Measurements from ENCODE around the gene UBTF. TPM values are rescaled to one million over a fixed set of nuclear protein-coding genes. Genes with fewer than 3 reads are reported as not detected.

The UBTF gene
- total RNA-seq, 1 donor from 2014 or later = 51.7 TPM

DNA sequence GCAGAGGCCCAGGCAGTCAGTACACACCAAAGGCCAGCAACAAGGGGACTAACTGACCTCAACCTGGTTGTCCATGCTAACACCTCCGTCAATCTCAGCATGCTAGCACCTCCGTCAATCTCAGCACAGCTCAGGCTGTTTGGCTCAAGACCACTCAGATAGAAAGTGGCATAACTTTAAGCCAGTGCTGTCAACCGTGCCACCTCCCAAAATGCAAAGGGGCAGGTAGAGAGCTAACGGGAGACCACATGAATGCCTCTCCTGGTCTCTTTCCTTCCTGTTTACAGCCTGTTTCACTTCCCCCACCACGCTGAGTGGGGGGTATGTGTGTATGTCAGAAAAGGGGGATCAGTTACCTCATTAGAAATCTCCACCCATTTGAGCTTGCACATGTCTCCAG lies 3.3 kb downstream of the UBTF start:
- Histone ChIP-seq H3K36me3 (ENCODE audit: control insufficient read depth in 3 of 3, insufficient read depth in 3 of 3, low read length in 3 of 3) (peaks cover 42 to 47% (median 46%) of the 10 kb centered on the region in 3 donors), H3K27me3 (ENCODE audit: control insufficient read depth in 3 of 3, insufficient read depth in 3 of 3, low read length in 3 of 3) (no peaks in the 10 kb centered on the region), H3K27ac (ENCODE audit: low read depth, low read length) (no peak overlapping the region), H3K9ac (ENCODE audit: low read depth in 1 of 3, low read length in 3 of 3) (peak overlapping the region in 1 of 3 donors; percentile 3), H3K9me3 (ENCODE audit: control insufficient read depth in 3 of 3, low read length in 3 of 3) (peaks cover 0 to 4% (median 0%) of the 10 kb centered on the region in 3 donors), H3K4me1 (ENCODE audit: control insufficient read depth in 3 of 3, insufficient read depth in 3 of 3, low read length in 3 of 3) (peaks cover 46 to 64% (median 50%) of the 10 kb centered on the region in 3 donors), H3K4me3 (ENCODE audit: low read length in 3 of 3) (no peak overlapping the region)

DNA sequence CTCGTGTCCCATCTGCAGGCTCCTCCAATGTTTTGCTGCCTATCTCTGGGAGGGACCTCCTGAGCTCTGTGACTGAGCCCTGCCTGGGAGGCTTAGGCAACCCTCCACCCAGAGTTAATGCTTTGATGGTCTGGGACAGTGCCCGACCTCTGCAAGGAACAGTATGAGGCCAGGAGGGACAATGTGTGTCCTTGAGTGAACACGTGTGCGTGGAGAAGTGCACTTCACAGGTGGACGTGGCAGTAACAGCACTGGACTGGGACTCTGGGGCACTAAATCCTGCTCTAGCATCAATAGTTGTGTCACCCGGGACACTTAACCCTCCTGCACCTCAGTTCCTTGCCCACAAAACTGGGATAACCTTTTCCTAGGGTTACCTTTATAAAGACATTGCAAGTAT lies 4.6 kb downstream of the UBTF start:
- Histone ChIP-seq H3K36me3 (ENCODE audit: control insufficient read depth in 3 of 3, insufficient read depth in 3 of 3, low read length in 3 of 3) (peaks cover 48 to 55% (median 51%) of the 10 kb centered on the region in 3 donors), H3K4me3 (ENCODE audit: low read length in 3 of 3) (no peak overlapping the region), H3K9me3 (ENCODE audit: control insufficient read depth in 3 of 3, low read length in 3 of 3) (peaks cover 0 to 4% (median 0%) of the 10 kb centered on the region in 3 donors), H3K27me3 (ENCODE audit: control insufficient read depth in 3 of 3, insufficient read depth in 3 of 3, low read length in 3 of 3) (no peaks in the 10 kb centered on the region), H3K27ac (ENCODE audit: low read depth, low read length) (no peak overlapping the region), H3K4me1 (ENCODE audit: control insufficient read depth in 3 of 3, insufficient read depth in 3 of 3, low read length in 3 of 3) (peaks cover 51 to 75% (median 60%) of the 10 kb centered on the region in 3 donors), H3K9ac (ENCODE audit: low read depth in 1 of 3, low read length in 3 of 3) (no peak overlapping the region)

DNA sequence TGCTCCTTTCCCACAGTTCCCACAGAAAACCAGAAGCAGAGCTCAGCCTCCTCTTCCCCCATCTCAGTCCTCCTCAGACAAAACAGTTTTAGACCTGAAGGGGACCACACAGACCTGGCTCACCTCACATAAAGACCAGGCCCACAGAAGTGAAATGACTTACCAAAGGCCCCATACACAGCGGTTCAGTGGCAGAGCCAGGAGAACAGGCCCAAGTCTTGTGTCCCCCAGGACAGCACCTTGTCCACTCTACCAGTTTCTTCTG lies 5.3 kb downstream of the UBTF start:
- peaks cover 0 to 4% (median 0%) of the 10 kb centered on the region in 3 donors for H3K9me3 ChIP-seq (ENCODE audit: control insufficient read depth in 3 of 3, low read length in 3 of 3)
- no peak overlapping the region for H3K9ac ChIP-seq (ENCODE audit: low read depth in 1 of 3, low read length in 3 of 3)
- H3K36me3 ChIP-seq (ENCODE audit: control insufficient read depth in 3 of 3, insufficient read depth in 3 of 3, low read length in 3 of 3) = peaks cover 55 to 62% (median 58%) of the 10 kb centered on the region in 3 donors
- H3K4me3 ChIP-seq (ENCODE audit: low read length in 3 of 3) = no peak overlapping the region
- no peak overlapping the region for H3K27ac ChIP-seq (ENCODE audit: low read depth, low read length)
- peaks cover 51 to 79% (median 61%) of the 10 kb centered on the region in 3 donors for H3K4me1 ChIP-seq (ENCODE audit: control insufficient read depth in 3 of 3, insufficient read depth in 3 of 3, low read length in 3 of 3)
- no peaks in the 10 kb centered on the region for H3K27me3 ChIP-seq (ENCODE audit: control insufficient read depth in 3 of 3, insufficient read depth in 3 of 3, low read length in 3 of 3)

DNA sequence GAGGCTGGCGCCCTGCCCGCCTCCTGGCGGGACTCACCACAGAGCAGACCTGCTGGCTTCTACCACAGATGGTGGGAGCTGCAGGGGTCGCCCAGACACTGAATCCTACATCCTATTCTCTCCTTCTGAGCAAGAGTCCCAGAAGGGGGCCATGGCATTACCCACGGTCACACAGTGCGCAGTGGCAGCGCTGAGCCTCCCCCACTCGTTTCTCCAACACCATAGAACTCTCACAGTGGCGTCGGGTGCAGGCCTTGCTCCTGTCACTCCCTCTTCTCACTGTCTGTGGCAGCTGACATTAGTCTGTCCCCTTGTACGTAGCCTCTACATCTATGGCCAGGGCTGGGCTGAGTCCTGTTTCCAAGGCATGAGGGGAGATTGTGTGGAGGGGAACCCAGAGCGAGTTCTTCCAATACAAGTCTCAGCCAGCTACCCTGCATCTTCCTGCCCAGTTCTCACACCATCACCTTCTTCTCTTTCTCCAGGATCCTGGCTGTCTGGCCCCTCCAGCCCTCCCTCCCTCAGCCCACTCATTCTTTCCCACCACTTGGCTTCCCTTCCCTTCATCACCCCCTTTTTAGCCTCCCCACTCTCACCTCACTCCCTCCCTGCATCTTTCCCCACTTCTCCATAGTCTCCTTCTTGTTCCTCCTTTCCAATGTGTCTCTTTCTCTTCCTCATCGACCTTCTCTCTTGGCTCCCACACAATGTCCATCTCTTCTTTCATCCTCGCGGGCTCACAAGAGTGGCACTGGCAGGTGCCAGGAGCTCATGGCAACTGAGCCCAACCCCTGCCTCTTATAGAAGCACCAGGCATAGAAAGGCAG lies 5.9 kb downstream of the UBTF start:
- Histone ChIP-seq H3K27me3 (ENCODE audit: control insufficient read depth in 3 of 3, insufficient read depth in 3 of 3, low read length in 3 of 3) (no peaks in the 10 kb centered on the region), H3K4me3 (ENCODE audit: low read length in 3 of 3) (no peak overlapping the region), H3K36me3 (ENCODE audit: control insufficient read depth in 3 of 3, insufficient read depth in 3 of 3, low read length in 3 of 3) (peaks cover 60 to 67% (median 64%) of the 10 kb centered on the region in 3 donors), H3K9me3 (ENCODE audit: control insufficient read depth in 3 of 3, low read length in 3 of 3) (peaks cover 0 to 4% (median 0%) of the 10 kb centered on the region in 3 donors), H3K27ac (ENCODE audit: low read depth, low read length) (no peak overlapping the region), H3K4me1 (ENCODE audit: control insufficient read depth in 3 of 3, insufficient read depth in 3 of 3, low read length in 3 of 3) (peaks cover 51 to 79% (median 61%) of the 10 kb centered on the region in 3 donors), H3K9ac (ENCODE audit: low read depth in 1 of 3, low read length in 3 of 3) (peak overlapping the region in 1 of 3 donors; percentile 66)

DNA sequence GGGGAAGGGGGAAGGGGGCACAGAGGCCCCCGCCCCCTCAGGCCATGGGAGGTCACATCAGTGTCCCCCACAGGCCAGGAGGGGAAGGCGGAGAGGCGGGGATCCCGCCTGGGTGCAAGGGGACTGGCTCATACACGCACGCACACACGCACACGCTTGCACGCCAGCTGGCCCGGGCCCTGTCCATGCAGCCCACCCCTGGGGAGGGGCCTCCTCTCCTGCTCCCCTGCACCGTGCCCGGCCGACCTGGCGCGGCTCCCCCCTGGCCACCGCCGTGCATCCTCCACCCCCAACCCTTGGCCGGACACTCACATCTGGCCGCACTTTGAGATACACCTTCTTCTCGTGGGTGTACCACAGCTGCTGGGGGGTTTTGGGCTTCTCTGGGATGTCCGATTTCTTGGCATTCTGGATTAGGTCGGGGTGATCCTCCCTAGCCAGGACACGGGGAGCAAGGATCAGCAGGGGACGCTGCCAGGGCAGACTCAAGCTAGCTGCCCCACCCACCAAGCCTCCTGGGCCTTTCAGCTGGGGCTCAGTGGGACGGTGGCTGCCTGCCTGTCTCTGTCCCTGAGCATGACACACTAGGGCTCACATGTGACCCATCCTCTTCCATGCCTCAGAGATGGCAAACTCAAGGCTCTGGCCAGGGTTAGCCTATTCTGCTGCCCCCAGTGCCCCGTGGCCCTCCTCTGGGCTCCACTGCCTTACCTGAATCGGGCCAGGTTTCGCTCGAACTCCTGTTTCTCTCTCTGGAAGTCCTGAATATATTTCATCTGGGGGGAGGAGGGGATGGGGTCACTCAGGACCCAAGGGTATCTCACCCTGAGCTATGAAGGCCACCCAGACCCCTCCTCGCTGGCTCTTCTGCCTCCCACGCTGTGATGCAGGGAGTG lies 6.7 kb downstream of the UBTF start:
- no peaks in the 10 kb centered on the region for H3K27me3 ChIP-seq (ENCODE audit: control insufficient read depth in 3 of 3, insufficient read depth in 3 of 3, low read length in 3 of 3)
- no peak overlapping the region for H3K27ac ChIP-seq (ENCODE audit: low read depth, low read length)
- peaks cover 45 to 74% (median 55%) of the 10 kb centered on the region in 3 donors for H3K4me1 ChIP-seq (ENCODE audit: control insufficient read depth in 3 of 3, insufficient read depth in 3 of 3, low read length in 3 of 3)
- H3K4me3 ChIP-seq (ENCODE audit: low read length in 3 of 3) = no peak overlapping the region
- peak overlapping the region in 1 of 3 donors; percentile 66 for H3K9ac ChIP-seq (ENCODE audit: low read depth in 1 of 3, low read length in 3 of 3)
- peaks cover 0 to 4% (median 0%) of the 10 kb centered on the region in 3 donors for H3K9me3 ChIP-seq (ENCODE audit: control insufficient read depth in 3 of 3, low read length in 3 of 3)
- H3K36me3 ChIP-seq (ENCODE audit: control insufficient read depth in 3 of 3, insufficient read depth in 3 of 3, low read length in 3 of 3) = peaks cover 64 to 74% (median 72%) of the 10 kb centered on the region in 3 donors

DNA sequence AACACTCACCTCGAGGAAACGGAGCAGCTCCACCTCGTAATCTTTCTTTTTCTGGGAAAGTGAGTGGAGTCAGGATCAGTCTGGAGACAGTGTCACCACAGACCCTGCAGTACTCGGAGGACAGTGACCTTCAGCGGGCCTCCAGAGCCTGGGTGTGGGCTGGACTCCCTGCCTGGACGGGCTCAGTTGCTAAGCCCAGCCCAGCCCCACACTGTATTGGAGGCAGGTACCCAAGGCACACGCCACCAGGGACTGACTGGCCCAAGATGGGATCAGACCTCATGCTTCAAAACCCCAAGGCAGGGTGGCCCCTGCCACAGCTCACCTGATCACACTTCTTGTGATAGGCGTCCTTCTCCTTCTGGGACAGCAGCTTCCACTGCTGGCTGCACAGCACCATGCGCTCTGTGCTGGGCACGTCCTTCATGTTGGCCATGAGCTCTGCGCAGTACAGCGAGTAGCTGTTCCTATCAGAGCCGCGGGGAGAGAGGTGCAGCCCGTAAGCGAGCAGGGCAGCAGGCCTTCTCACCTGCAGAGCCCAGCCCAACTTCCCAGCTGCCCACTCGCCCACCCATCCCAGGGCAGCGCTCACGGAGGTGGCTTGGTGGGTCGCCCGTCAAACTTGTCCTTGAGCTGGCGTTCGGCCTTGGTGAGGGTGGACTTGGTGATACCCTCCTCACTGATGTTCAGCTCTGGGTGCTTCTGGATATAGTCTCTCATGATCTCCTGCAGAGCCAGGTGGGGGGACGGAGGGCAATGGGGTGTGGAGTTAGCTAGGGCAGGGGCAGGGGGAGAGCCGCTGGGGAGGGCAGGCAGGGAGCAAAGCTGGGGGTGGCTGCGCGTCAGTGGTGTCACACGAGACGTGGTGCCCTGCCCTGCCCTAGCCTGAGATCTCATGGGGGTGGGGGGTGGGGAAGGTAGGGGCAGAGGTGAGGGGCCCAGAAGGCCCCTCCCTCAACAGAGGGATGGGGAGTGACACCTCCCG lies 7.9 kb downstream of the UBTF start:
- Histone ChIP-seq H3K9ac (ENCODE audit: low read depth in 1 of 3, low read length in 3 of 3) (peak overlapping the region in 1 of 3 donors; percentile 54), H3K36me3 (ENCODE audit: control insufficient read depth in 3 of 3, insufficient read depth in 3 of 3, low read length in 3 of 3) (peaks cover 74 to 76% (median 74%) of the 10 kb centered on the region in 3 donors), H3K27me3 (ENCODE audit: control insufficient read depth in 3 of 3, insufficient read depth in 3 of 3, low read length in 3 of 3) (no peaks in the 10 kb centered on the region), H3K4me1 (ENCODE audit: control insufficient read depth in 3 of 3, insufficient read depth in 3 of 3, low read length in 3 of 3) (peaks cover 34 to 62% (median 44%) of the 10 kb centered on the region in 3 donors), H3K27ac (ENCODE audit: low read depth, low read length) (no peak overlapping the region), H3K9me3 (ENCODE audit: control insufficient read depth in 3 of 3, low read length in 3 of 3) (peaks cover 0 to 4% (median 0%) of the 10 kb centered on the region in 3 donors), H3K4me3 (ENCODE audit: low read length in 3 of 3) (no peak overlapping the region)

- Histone ChIP-seq H3K36me3 (ENCODE audit: control insufficient read depth in 3 of 3, insufficient read depth in 3 of 3, low read length in 3 of 3) (peaks cover 66 to 69% (median 67%) of the 10 kb centered on the region in 3 donors), H3K27ac (ENCODE audit: low read depth, low read length) (peak overlapping the region; percentile 51), H3K4me1 (ENCODE audit: control insufficient read depth in 3 of 3, insufficient read depth in 3 of 3, low read length in 3 of 3) (peaks cover 30 to 52% (median 38%) of the 10 kb centered on the region in 3 donors), H3K4me3 (ENCODE audit: low read length in 3 of 3) (no peak overlapping the region), H3K9me3 (ENCODE audit: control insufficient read depth in 3 of 3, low read length in 3 of 3) (peaks cover 0 to 4% (median 0%) of the 10 kb centered on the region in 3 donors), H3K27me3 (ENCODE audit: control insufficient read depth in 3 of 3, insufficient read depth in 3 of 3, low read length in 3 of 3) (no peaks in the 10 kb centered on the region), H3K9ac (ENCODE audit: low read depth in 1 of 3, low read length in 3 of 3) (peak overlapping the region in 2 of 3 donors; percentile 54 to 62)
Measured at GRCh38 chr17:44210342-44211192, 8.9 kb downstream of the UBTF start.

DNA sequence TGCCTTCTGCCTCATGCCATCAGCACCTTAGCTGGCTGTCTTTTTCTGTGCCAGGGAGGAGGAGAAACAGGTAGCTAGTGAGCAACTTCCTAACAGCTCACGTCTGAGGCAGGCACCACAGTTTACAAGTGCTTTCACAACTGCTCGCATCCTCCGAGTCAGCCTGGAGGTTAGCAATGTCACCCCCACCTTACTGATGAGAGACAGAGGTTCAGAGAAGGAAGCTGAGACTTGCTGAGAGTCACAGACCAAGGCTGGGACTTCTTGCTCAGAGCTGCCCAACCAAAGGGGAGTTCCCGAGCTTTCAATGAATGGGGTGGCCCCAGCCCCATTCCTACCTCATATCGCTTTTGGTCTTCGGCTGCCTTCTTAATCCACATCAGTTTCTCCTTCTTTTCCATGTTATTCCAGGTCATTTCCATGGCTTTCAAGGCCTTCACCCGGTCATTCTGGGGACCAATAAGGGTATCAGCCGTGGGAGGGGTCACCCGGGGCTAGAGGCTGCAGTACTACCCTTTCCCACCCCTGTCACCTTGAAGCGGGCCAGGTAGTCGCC lies 9.6 kb downstream of the UBTF start:
- Histone ChIP-seq H3K4me1 (ENCODE audit: control insufficient read depth in 3 of 3, insufficient read depth in 3 of 3, low read length in 3 of 3) (peaks cover 27 to 45% (median 34%) of the 10 kb centered on the region in 3 donors), H3K4me3 (ENCODE audit: low read length in 3 of 3) (no peak overlapping the region), H3K27ac (ENCODE audit: low read depth, low read length) (no peak overlapping the region), H3K36me3 (ENCODE audit: control insufficient read depth in 3 of 3, insufficient read depth in 3 of 3, low read length in 3 of 3) (peaks cover 59 to 62% (median 60%) of the 10 kb centered on the region in 3 donors), H3K9me3 (ENCODE audit: control insufficient read depth in 3 of 3, low read length in 3 of 3) (peaks cover 0 to 4% (median 0%) of the 10 kb centered on the region in 3 donors), H3K9ac (ENCODE audit: low read depth in 1 of 3, low read length in 3 of 3) (peak overlapping the region in 2 of 3 donors; percentile 54 to 62), H3K27me3 (ENCODE audit: control insufficient read depth in 3 of 3, insufficient read depth in 3 of 3, low read length in 3 of 3) (no peaks in the 10 kb centered on the region)
